ENCODE measurements around the gene KIF19.

KIF19 gene

DNA sequence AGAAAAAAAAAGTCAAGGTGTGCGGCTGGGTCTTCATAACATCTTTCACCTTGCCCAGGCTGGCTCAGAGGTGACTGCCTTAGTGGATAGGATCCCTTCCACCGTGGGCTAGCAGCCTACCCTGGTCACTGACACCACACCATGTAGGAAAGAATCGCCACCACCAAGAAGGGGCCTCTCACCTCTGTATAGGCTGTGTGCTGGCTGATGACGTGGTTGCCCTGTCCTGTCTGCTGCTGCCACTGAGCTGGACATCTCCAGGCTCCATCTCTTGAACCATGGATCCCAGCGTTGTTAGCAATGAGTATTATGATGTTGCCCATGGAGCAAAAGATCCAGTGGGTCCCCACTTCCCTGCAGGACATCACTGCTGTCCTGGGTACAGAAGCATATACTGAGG, 41.2 kb downstream of the KIF19 start, which contains the start of gene GPR142:
GPR142 (plus strand) TSS at position 301 of the 400 bp plus-strand sequence. CDS start 2,035 bp downstream, outside the sequence.
- no peak for DNase-seq

DNA sequence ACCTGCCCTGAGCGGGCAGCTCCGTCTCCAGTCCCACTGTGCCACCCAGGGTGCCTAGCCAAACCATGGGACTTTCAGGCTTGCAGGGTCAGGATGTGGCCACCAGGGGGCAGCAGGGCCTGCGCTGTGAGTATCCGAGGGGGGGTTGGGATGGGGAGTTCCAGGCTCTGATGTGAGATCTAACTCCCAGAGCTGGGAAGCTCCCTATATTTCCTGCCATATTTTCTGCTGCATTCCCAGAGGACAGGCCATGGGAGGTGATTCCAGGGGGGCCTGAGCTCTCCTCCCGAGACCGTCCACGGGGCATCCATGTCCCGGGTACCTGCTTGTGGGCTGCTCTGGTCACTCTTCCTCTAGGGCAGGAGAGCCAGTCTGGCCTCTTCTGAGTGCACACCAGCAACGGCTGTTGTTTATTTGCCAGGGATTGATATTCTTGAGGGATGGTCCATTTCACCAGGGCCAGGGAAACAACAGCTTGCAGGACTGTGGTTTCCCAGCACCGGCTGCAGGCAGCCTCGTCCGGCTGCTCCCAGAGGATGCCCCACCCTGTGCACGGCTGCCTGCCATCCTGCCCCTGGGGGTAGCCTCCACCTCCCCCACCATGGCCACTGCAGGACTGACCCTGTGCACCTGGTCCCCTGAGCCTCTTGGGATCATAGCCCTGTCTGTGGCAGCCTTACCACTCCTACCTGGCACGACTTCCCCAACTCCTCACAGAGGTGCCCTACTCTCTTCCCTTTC, 42.5 kb downstream of the KIF19 start:
- DNase-seq, result peak; percentile 81

DNA sequence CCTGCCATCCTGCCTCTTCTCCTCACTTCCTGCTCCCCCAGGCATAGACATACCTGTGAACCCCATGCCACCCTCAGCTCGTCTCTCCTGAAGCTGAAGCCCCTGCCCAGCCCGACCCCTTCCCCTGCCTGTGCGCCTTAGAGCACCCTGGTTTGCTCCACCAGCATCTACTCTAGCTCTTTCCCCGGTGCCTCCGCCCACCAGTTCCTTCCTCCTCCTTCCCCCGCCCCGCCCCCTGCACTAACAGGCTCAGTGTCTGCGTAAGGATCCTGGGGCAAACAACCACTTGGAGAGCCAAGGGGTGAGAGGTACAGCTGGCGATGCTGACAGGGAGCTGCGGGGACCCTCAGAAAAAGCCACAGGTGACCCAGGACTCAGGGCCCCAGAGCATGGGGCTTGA, 43.2 kb downstream of the KIF19 start:
- DNase-seq, result peak; percentile 62 to 75

DNA sequence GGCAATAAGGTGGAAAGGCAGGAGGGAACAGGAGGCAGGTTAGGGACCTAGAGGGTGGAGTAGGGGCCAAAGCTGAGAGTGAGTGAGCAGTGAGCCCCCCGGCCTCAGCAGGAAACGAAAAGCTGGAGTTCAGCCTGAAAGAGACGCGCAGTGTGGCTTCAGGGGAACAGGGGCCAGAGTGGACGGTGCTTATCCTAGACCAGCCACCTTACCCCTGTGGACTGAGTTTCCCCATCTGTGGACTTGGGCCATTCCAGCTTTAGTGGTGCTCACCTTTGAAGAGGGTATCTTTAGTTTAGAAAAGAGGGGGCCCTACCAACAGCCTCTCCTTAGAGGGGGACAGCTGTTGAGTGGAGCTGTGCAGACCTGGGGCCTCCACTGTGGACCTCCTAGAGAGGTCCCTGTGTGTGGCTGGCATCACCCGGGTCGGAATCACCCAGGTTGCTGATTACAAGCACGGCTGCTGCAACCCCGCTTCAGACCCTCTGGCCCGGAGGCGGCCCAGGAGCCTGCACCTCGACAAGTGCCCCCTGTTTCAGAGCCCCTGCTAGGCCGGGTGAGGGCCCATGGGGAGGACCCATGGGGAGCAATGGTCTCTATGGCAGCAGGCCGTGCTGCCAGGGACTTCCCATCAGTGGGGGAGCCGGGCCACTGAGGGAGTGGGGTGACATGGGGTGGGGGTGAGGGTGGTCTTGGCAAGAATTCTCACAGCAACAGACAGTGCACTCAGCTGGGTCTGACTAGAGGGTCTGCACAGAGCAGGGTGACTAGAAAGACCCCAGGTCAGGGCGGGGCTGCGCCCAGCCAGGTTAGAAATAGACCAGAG, 43.9 kb downstream of the KIF19 start:
- DNase-seq, result no peak

DNA sequence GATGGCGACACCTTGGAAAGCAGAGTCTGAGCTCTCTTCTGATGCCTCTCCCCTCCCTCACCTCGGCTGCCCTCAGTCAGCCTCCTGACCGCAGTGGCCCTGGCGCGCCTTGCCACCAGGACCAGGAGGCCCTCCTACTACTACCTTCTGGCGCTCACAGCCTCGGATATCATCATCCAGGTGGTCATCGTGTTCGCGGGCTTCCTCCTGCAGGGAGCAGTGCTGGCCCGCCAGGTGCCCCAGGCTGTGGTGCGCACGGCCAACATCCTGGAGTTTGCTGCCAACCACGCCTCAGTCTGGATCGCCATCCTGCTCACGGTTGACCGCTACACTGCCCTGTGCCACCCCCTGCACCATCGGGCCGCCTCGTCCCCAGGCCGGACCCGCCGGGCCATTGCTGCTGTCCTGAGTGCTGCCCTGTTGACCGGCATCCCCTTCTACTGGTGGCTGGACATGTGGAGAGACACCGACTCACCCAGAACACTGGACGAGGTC, 45.7 kb downstream of the KIF19 start:
- DNase-seq, result no peak

DNA sequence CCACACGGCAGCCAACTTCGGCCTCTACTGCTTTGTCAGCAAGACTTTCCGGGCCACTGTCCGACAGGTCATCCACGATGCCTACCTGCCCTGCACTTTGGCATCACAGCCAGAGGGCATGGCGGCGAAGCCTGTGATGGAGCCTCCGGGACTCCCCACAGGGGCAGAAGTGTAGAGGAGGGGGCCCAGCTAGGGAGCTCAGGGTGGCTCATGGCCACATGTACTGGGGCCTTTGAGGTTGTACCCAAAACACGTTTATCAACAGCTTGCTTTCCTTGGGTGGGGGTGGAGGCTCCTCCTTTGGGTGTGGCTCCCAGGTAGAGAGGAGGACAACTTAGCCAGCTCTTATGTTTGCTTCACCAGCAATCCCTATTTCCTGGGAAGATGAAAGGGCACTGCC, 46.4 kb downstream of the KIF19 start:
- no peak for DNase-seq

DNA sequence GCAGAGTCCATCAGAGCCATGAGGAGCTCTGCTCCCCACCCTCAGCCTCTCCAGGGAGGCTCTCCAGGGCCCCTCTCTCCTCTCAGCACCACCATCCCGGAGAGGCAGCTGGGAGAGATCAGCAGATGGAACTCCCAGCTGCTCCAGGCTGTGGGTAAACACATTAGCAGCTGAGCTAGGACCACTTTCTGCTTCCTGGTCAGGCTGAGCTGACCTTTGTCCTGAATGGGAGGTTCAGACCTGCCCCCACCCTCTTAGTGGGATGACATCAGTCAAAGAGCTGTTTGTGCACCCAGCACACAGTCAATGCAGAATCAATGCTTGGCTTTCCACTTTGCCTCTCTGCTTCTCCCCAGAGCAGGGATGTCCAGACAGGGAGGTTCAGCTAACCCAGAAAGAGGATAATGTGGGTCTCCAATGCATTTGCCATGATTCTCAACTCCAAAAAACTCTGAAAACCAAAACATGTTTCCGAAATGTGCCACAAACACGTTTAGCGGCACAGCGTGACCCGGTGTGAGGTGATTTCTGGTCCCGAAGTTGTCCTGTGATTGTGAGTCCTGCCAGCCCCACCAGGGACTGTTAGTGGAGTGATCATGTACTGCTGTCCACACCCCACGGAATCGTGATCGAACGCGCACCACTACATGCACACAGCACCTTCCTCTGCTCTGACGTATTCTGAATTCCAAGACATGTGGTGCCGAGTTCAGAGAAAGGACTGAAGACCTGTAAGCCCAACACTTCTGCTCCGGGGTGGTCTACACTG, 48.0 kb downstream of the KIF19 start:
- DNase-seq, result no peak

DNA sequence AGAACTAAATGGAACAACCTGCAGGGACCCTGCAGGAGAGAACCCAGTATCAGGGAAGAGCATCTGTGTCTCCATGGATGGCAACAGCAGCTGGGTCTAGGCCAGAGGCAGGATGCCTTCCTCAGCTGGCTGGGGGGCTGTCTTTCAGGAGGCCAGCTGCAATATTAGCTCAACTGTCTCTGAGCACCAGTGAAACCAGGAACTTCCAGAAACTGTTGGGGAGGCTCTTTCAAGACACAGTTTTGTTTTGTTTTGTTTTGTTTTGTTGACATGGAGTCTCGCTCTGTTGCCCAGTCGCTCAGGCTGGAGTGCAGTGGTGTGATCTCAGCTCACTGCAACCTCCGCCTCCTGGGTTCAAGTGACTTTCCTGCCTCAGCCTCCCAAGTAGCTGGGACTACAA, 48.8 kb downstream of the KIF19 start:
- no peak for DNase-seq

DNA sequence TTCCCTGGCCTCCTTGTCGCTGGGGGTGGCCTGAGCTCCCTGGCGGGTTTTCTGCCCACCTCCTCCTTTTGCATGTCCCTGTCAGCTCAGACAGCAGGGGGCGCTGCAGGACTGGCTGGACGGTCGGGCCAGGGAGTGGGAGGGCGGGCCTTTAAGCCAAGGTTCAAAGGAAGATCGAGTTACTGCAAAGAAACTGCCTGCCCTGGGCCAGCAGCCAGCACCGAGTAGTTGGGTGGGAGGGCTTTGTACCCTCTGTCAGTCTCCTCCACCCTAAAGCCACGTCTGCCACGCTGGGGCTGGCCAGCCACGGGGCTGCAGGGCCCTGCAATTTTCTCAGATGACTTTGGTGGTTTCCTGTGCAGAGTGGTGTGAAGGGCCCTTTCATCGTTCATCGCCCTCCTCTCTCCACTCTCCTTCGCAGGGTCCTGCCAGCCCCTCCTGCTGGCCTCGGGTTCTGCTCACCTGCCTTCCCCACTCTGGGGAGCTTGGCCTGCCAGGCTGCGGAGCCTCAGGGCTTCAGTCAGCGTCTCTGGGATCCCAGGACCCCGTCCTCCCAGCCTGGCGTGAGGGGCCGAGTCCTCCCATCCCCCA, 53.6 kb downstream of the KIF19 start:
- DNase-seq, result peak; percentile 95 to 97

DNA sequence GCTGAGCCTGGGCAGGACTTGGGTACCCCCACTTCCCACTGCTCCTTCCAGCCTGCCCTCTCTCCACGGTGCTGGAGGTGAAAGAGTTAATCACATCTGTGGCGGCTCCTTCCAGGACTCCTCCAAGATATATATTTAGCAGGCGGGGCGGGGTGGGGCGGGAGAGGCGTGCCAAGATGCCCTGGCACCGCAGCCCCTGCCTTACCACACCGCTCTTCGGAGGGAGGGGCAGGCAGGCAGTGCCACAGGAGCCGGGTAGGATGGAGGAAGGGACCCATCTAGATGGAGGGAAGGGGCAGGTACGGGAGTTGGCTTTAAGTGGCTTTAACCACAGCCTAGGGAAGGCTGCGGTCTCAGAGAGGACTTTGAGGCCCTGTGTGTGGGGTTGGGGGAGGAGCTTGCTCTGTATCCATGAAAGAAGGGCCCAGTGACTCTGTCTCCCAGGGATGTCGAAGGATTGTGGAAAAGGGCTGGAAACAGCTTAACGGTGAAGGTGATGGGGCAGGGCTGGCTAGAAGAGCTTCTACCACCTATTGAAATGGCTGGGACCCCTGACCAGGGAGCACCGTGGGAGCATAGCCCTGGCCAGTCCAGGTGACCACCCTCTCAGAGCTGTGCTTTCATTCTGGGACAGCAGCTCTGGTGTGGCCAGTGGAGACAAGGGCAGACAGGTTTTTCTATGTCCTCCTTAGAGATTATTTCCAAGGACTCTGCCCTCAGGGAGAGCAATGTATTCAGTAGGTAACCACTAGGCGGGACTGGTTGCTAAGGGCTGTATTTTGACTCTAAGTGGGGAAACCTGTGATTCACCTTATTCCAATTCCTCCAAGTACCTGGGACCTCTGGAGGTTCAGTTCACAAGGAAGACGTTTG, 54.3 kb downstream of the KIF19 start:
- no peak for DNase-seq

DNA sequence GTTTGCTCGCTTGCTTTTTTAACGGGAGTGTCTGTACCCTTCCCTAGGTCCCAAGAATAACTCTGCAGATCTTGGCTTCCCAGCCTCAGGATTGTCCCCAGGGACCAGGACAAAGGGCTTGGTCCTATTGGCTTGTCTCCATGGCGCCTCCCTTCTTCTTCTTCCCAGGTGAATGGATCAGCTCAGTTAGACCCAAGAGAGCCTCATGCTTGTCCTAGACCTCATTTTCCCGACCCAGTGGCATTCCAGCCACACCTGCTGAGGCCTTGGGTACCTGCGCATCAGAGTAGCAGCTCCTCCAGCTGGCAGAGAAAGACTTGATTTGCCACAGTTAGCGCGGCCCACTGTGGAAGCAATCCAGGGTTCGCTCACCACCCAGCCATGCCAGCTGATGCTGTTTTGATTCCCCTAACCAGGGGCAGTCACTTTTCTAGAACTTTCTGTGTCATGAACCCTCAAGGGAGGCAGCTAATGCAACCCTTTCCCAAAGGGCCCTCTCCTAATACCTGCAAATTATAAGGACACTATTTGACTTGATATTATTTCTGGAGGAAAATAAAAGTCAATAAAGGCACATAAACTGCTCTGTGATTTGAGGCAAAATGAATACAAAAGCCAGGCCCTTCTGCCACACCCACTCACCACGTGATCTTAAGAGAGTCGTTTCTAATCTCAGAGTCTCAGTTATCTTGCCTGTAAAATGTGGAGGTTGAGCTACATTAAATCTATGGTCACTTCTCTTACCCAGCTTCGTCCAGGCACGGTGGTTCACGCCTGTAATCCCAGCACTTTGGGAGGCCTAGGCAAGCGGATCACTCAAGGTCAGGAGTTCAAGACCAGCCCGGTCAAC, 55.2 kb downstream of the KIF19 start:
- DNase-seq, result no peak

DNA sequence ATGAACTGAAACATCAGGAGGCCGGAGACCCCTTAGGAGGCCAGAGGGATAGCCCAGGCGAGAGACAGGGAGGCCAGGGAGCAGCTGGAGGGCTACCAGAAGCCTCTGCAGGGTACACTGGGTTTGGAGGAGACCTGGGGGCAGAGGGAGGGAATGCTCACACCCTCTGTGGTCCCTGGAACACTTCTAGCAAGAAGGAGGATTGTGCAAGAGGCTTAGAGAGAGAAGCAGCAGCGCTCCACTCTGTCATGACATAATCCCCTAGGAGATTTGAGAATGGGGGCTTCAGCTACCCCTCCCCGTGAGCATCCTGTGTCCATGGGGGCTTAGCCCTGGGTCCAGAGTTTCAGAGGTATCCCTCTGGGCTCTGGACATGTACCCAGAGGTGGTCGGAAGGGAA, 57.1 kb downstream of the KIF19 start:
- no peak for DNase-seq

DNA sequence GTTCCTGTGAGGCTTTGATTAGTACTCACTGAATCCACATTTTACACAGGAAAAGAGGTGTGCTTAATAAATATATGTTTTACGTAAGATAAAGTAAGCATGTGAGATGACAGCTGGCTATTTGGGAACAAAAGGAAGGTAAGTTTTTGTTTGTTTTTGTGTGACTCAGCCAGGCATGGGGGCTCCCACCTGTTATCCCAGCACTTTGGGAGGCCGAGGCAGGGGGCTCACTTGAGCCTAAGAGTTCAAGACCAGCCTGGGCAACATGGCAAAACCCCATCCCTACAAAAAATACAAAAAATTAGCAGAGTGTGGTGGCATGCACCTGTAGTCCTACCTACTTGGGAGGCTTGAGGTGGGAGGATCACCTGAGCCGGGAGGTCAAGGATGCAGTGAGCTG, 59.2 kb downstream of the KIF19 start:
- DNase-seq, result no peak

DNA sequence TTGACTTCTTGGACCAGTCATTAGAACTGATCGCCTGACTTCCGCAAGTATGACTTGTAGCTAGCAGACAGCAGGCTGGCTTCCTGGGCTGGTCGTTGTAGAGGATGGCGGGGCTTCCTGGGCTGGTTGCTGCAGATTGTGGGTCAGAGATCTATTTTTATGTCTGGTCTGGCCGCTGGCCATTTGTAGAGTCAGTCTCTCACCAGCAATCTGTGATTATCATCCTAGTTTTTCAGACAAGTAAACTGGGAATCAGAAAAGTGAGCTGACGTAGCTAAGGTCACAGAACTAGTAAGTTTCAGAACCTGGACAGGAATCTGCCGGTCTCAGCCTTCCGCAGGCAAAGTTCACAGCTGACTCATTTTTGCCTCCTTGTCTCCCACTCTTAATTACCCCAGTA, 60.4 kb downstream of the KIF19 start:
- DNase-seq, result no peak

DNA sequence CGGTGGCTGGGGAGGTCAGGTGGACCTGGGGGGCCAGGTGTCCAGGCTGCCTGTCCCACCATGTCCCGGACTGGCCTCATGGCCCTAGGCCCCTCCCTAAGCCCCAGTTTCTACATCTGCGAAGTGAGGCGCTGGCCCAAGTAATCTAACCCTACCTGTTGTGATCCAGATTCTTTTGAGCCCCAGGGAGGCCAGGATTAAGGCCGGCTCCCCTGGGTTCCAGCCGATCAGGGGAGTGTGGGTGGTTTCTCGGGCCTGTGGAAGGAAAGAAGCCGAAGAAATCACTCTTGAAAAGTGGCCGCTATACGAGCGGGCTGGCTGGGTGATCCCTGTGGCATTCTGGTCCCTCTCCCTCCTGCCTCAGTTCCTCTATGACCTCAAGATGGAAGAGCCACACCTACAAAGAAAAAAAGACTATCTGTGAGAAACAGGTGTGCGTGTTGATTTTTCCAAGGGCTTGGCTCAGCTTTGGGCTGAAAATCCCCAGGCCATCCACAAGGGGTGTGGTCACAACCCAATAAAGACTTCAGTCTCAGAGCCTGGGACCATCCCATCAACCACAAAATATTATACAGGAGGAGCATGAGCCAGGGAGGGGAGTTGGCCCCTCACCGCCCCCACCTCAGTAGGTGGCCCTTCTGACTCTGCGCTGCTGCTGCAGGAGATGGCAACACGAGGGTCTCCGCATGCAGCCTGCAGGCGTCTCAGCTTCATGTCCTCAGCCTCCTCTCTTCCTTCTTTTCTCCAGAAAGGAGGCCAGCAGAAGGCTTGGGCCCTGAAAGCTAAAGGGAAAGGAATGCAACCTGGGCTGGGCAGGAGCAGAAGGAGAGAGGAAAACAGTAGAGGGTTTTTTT, 61.6 kb downstream of the KIF19 start:
- no peak for DNase-seq

DNA sequence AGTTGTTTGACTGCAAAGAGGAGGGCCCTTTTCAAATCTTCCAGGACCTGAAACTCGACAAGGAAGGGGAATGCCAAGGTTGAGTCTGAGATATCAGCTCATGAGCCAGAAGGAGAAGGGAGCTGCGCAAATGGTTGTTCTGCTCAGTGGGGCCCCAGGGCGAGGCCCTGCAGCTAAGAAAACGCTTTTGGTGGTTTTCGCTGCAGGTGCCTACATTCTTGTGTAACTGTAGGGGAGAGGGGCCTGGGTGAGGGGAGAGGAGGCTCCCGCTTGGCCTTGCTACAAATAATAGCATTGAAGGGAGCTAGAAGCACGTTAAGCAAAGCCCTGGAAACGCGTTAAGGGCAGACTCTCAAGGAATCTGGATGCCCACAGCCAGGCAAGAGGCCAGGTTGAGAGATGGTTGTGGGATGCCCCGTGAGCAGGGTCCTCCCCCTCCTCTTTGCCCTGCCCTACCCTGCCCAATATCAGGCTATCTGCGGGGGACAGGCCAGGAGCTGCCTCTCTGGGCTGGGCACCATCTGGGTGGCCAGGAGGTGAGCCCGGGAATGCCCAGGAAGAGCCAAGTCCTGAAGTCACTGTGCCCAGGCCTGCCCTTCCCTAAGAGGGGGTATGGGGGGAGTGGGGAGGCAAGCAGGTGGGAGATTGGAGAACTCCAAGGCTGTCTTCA, 63.2 kb downstream of the KIF19 start:
- no peak for DNase-seq

DNA sequence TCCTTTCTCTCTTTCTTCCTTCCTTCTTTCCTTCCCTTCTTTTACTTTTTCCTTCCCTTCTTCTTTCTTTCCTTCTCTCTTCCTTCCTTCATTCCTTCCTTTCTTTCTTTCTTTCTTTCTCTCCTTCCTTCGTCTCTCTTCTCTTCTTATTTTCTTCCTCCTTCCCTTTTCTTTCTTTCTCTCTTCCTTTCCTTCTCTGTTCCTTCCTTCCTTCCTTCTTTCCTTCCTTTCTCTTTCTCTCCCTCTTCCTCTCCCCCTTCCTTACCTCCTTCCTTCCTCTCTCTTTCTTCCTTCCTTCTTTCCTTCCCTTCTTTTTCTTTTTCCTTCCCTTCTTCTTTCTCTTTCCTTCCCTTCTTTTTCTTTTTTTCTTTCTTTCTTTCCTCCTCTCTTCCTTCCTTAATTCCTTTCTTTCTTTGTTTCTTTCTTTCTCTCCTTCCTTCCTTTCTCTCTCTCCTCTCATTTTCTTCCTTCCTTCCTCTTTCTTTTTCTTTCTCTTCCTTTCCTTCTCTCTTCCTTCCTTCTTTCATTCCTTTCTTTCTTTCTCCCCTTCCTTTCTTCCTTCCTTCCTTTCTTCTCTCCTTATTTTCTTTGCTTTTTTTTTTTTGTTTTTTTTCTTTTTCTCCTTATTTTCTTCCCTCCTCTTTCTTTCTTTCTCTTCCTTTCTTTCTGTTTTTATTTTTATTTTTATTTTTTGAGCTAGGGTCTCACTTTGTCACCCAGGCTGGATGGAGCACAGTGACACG, 64.1 kb downstream of the KIF19 start:
- DNase-seq, result no peak

All from stimulated activated CD4-positive, alpha-beta T cell treated with anti-CD3 and anti-CD28 coated beads, Interleukin-2, amount 100 ng/mL, for 24 hours (primary cell).